HFFc6 (cell line): ENCODE results near the gene IFITM5. TPM values are rescaled to one million over a fixed set of nuclear protein-coding genes. Genes with fewer than 3 reads are reported as not detected.
"Not testable (repeated sequence)": the region's sequence is repeated elsewhere in the genome, so short reads cannot be mapped to it uniquely, and the experiment has no call there.

ENCODE experiments used
- DNase-seq: peaks from one replicate; pipeline ENCODE4 v3.0.0-alpha.2; 2018
- H3K27ac Mint-ChIP-seq: 2 replicates; pipeline ENCODE4 v1.8.0; 2020; ENCODE audit warnings: mild to moderate bottlenecking, mixed read lengths
- H3K27me3 Mint-ChIP-seq: 2 replicates; pipeline ENCODE4 v1.8.0; 2021; ENCODE audit warnings: mild to moderate bottlenecking, moderate library complexity, mixed read lengths; ENCODE audit not compliant: insufficient read depth
- H3K36me3 Mint-ChIP-seq: 2 replicates; pipeline ENCODE4 v1.8.0; 2021; ENCODE audit warnings: low read depth, mixed read lengths
- H3K4me1 Mint-ChIP-seq: 2 replicates; pipeline ENCODE4 v1.8.0; 2020; ENCODE audit warnings: low read depth, mixed read lengths
- H3K4me3 Mint-ChIP-seq: 2 replicates; pipeline ENCODE4 v1.8.0; 2020; ENCODE audit warnings: mild to moderate bottlenecking, moderate library complexity, mixed read lengths
- H3K9me3 Mint-ChIP-seq: 2 replicates; pipeline ENCODE4 v1.8.0; 2020; ENCODE audit warnings: mild to moderate bottlenecking, mixed read lengths
- total RNA-seq, 6 experiments: library from RNA; stranded (reverse); fragmentation: NEBNext Ultra II Directional; extraction: Animal tissue kit (Norgen Biotek cat#: 25700); gene quantifications; 2 replicates in 1 of 6; 3 replicates in 5 of 6; pipeline ENCODE4 v1.2.3, GENCODE V29; 2021
- TF ChIP-seq, protein P1 (sequence below): fragments of 200-600 bp; sonication (generic); IDR thresholded peaks from 2 replicates; pipeline ENCODE4 v1.5.0; 2021; ENCODE audit warnings: antibody characterized with exemption, mild to moderate bottlenecking

Gene IFITM5
- total RNA-seq, 6 experiments from 2014 or later = not detected

DNA sequence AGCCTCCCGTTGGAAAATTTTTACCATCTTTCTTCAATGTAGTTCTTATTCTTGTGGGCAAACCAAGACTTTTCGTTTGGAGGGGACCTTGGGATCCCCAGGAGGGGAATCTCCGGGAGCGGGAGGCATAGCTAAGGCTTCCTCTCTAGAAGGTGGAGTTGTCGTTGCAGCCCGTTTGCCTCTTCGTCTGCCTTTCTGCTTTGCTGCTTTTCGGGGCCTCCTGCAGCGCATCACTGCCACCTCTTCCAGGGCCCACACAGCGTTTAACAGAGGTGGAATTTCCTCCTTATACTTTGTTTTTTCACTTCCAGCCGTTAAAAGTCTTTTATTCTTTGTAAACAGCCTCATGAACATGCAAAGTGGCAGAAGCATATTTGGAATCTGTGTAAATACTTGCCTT, 24.8 kb upstream of the IFITM5 start:
- Mint-ChIP-seq H3K36me3 (peaks cover 9% of the 10 kb centered on the region), H3K27me3 (peaks cover 5% of the 10 kb centered on the region; the same call in 1 of the 2 replicates), H3K4me1 (peaks cover 29% of the 10 kb centered on the region), H3K4me3 (peak overlapping the region; percentile 63), H3K27ac (peak overlapping the region; percentile 77), H3K9me3 (no peaks in the 10 kb centered on the region)
- DNase-seq = no peak
- TF ChIP-seq, protein P1, sequence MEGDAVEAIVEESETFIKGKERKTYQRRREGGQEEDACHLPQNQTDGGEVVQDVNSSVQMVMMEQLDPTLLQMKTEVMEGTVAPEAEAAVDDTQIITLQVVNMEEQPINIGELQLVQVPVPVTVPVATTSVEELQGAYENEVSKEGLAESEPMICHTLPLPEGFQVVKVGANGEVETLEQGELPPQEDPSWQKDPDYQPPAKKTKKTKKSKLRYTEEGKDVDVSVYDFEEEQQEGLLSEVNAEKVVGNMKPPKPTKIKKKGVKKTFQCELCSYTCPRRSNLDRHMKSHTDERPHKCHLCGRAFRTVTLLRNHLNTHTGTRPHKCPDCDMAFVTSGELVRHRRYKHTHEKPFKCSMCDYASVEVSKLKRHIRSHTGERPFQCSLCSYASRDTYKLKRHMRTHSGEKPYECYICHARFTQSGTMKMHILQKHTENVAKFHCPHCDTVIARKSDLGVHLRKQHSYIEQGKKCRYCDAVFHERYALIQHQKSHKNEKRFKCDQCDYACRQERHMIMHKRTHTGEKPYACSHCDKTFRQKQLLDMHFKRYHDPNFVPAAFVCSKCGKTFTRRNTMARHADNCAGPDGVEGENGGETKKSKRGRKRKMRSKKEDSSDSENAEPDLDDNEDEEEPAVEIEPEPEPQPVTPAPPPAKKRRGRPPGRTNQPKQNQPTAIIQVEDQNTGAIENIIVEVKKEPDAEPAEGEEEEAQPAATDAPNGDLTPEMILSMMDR = no peak

DNA sequence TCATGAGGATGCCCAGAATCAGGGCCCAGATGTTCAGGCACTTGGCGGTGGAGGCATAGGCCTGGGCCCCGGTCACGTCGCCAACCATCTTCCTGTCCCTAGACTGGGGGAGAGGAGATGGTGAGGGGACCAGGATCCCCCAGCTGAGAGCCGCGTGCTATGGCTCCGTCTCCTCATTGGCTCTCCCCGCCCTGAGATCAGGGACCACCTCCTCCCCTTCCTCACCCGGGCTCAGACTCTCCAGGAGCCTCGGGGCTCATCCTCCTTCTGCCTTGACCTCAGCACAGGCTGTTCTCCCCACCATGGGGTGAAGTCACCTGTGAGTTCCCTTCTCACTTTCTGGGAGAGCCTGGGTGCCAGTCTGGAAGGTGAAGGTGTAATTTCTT, 20.6 kb upstream of the IFITM5 start:
- H3K36me3 Mint-ChIP-seq, H3K9me3 Mint-ChIP-seq, DNase-seq: not testable (repeated sequence)
- peak overlapping the region; percentile 96 for H3K4me3 Mint-ChIP-seq
- peaks cover 29% of the 10 kb centered on the region for H3K4me1 Mint-ChIP-seq
- H3K27ac Mint-ChIP-seq = peak overlapping the region; percentile 96
- peaks cover 11% of the 10 kb centered on the region for H3K27me3 Mint-ChIP-seq

DNA sequence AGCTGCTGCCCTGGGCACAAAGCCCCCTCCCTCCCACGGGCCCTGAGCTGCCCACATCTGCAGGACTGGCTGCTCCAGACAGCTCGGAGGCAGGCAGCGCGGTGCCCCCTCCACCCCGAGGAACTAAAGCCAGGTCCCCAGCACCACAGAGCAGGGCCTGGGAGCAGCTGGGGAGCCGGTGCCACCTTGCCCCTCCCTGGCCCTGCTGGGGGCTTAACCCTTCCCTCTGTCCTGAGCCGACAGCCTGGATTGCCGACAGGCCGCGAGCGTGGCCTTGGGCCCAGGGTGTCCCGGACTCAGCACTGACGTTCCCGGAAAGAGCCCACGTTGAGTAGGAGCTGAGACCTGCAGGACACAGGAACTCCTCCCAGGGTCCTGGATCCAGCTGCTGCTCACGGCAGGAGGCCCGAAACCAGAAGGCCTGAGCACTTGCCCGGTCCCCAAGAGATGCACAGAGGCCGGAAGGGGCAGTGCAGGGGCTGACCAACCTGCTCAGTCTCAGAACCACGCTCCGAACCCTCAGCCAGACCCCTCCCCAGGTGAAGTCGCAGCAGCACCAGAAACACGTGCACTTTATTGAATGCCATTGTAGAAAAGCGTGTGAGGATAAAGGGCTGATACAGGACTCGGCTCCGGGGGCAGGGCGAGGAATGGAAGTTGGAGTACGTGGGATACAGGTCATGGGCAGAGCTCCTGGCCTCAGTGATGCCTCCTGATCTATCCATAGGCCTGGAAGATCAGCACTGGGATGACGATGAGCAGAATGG, 20.0 kb upstream of the IFITM5 start:
- H3K9me3 Mint-ChIP-seq, DNase-seq, H3K36me3 Mint-ChIP-seq: not testable (repeated sequence)
- H3K4me3 Mint-ChIP-seq = peak overlapping the region; percentile 96
- H3K27ac Mint-ChIP-seq = peak overlapping the region; percentile 96
- TF ChIP-seq, protein P1 = peak; percentile 12; the same call in 1 of the 2 replicates
- H3K4me1 Mint-ChIP-seq = peaks cover 26% of the 10 kb centered on the region
- peaks cover 11% of the 10 kb centered on the region for H3K27me3 Mint-ChIP-seq

DNA sequence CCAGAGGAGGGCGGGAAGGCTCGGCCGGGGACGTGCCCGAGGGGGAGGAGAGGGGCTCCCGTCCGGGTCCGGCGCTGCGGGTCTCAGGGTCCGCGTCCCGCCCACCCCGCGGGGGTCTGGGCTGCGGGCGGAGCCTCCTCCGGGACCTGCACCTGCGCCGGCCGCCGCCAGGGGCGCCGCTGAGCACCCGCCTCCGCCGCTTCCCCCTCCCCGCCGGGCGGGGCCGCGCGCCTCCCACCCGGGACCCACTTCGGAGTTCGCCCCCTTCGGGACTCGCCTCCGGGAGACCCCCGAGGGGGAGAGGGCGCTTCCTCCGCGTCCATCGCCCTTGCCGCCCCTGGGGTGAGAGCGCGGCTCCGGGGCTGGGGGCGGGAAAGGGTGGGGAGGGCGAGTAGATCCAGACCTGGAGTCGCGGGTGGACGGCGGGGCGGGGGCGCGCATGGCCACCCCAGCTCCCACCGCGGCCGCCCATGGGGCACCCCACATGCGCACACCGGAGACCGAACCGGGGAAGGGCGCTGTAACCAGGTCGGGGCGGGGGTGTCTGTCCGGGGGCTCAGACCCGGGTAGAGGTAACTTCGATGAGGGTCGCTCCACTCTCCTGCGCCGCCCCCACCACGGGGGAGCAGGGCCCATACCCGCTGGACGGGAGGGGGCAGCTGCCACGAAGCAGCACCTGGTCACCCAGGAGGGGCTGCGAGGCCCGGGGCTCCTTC, 19.2 kb upstream of the IFITM5 start:
- peaks cover 11% of the 10 kb centered on the region for H3K27me3 Mint-ChIP-seq
- not testable (repeated sequence) for H3K27ac Mint-ChIP-seq, H3K36me3 Mint-ChIP-seq, DNase-seq, H3K9me3 Mint-ChIP-seq
- peaks cover 30% of the 10 kb centered on the region for H3K4me1 Mint-ChIP-seq
- TF ChIP-seq, protein P1 = peak; percentile 30; the same call in 1 of the 2 replicates
- peak overlapping the region; percentile 96; the same call in 1 of the 2 replicates for H3K4me3 Mint-ChIP-seq

DNA sequence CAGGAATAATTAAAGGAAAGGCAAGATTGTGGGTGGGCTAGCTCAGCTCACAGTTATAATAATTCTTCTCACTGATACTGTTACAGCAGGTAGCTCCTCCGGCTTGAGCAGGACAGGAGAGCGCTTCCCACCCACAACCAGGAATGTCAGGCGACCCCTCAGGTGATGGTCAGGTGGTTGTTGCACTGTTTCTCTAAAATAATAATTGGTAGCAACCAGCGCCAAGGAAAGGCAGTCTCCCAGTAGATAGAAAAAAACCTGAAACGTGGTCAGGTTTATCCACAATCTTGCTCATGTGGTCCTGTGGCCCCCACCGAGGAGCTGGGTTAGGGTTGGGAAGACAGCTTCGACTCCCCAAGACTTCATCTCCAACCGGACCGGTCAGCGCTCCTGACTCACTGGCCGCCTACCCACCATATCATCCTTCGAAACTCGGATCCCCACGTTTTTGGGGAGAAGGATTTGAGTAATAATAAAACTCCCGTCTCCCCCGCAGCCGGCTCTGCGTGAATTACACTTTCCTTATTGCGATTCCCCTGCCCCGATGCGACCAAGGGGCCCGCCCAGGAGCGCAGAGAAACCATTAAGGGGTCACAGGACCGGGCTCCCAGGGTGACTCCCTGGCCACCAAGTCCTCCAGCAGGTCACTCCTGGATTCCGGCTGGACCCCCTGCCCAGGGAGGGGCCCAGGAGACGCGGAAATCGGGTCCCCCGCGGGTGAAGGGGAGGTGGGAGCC, 18.5 kb upstream of the IFITM5 start:
- not testable (repeated sequence) for H3K36me3 Mint-ChIP-seq
- H3K4me3 Mint-ChIP-seq = peak overlapping the region; percentile 45

DNA sequence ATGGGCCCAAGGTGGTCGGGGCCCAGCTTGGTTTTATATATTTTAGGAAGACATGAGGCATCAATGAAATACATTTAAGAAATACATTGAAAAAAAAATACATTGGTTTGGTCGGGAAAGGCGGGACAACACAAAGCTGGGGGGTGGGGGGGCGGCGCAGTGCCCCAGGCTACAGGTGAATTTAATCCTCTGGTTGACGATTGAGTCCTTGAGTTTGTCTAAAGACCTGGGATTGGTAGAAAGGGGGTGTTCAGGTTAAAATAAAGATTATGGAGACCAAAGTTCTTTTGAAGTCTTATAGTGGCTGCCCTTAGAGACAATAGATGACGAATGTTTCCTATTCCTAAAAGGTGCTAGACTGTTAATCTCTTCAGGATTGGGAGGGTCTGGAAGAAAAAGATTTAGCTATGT, 17.6 kb upstream of the IFITM5 start:
- H3K27ac Mint-ChIP-seq = peak overlapping the region; percentile 38; the same call in 1 of the 2 replicates
- TF ChIP-seq, protein P1 = no peak
- peaks cover 9% of the 10 kb centered on the region for H3K36me3 Mint-ChIP-seq
- H3K4me1 Mint-ChIP-seq = peaks cover 46% of the 10 kb centered on the region
- H3K27me3 Mint-ChIP-seq = peaks cover 11% of the 10 kb centered on the region
- H3K4me3 Mint-ChIP-seq = peak overlapping the region; percentile 51
- H3K9me3 Mint-ChIP-seq = no peaks in the 10 kb centered on the region
- no peak for DNase-seq

More for the DNA sequence above, 18.5 kb upstream of the IFITM5 start:
- H3K27ac Mint-ChIP-seq, DNase-seq, H3K9me3 Mint-ChIP-seq: not testable (repeated sequence)
- Mint-ChIP-seq H3K4me1 (peaks cover 37% of the 10 kb centered on the region), H3K27me3 (peaks cover 11% of the 10 kb centered on the region)
